HCT116 (cell line): Measurements from ENCODE around the gene GRAPL.
"Not testable (repeated sequence)": the region's sequence is repeated elsewhere in the genome, so short reads cannot be mapped to it uniquely, and the experiment has no call there.

Experiments
- EZH2 ChIP-seq: fragments of 200-600 bp; sonication (generic); IDR thresholded peaks from 2 replicates; pipeline ENCODE4 v1.6.1; 2017; ENCODE audit warnings: antibody characterized with exemption, mixed run types
- EZH2phosphoT487 ChIP-seq: fragments of 200-600 bp; IDR thresholded peaks from 2 replicates; pipeline ENCODE4 v1.6.1; 2018; ENCODE audit warnings: antibody characterized with exemption, borderline replicate concordance
- FOSL1 ChIP-seq: IDR thresholded peaks from 2 replicates; pipeline ENCODE4 v1.6.1; 2012; ENCODE audit warnings: low read depth
- POLR2A ChIP-seq: IDR thresholded peaks from 2 replicates; pipeline ENCODE4 v1.7.0; 2011; ENCODE audit warnings: borderline replicate concordance; ENCODE audit not compliant: insufficient read depth, insufficient read length; ENCODE audit errors: extremely low read depth

- TF ChIP-seq EZH2phosphoT487, POLR2A, EZH2, FOSL1: not testable (repeated sequence)
Measured at GRCh38 chr17:19181040-19181875, 53.9 kb downstream of the GRAPL start.
